GM18505 (cell line): Measurements from ENCODE around the gene AFF3.

Experiments used
- ATAC-seq: cut with Tn5 transposase; IDR thresholded peaks from one replicate; pipeline ENCODE4 v1.9.1; 2021; ENCODE audit not compliant: unreplicated experiment
- POLR2A ChIP-seq: IDR thresholded peaks from 4 replicates; pipeline ENCODE4 v1.6.1; 2011; ENCODE audit warnings: borderline replicate concordance; ENCODE audit not compliant: insufficient read depth, insufficient read length; ENCODE audit errors: extremely low read depth

The AFF3 gene

DNA sequence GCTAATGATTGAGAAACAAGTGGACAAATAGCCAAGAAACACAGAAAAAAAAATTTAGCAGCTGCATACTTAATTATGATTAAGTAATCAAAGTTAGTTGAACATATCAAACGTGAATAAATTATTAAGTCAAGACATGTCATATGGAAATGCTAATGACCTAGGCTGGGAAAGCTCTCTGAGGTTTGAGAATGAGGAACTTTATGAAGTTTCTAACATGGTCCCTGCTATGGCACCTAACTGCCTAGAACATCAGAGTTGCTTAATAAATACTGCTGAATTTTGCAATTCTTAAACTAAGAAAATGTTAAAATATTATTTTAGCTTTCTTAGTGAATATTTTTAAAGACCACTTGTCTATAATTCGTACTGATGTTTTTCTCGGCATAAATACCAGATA lies 99.8 kb downstream of the AFF3 start:
- ATAC-seq, result no peak
- no peak for TF ChIP-seq POLR2A

DNA sequence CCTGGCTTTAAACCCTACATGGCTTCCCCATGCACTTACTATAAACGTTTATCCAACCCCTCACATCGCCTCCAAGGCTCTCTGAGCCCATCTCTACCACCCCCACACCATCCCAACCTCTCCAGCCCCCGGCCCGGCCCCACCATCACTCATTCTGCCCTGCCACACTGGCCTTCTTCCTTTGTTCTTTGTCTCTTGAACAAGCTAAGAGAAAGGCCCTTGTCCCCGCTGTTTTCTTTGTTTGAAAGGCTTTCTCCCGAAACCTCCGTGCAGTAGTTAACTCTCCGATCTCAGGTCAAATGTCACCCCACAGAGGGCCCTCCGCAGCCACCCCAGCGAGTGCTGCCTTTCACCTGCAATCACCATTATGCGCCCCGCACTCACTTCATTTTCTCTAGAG lies 100.4 kb downstream of the AFF3 start:
- ATAC-seq, result no peak
- TF ChIP-seq POLR2A, result no peak

DNA sequence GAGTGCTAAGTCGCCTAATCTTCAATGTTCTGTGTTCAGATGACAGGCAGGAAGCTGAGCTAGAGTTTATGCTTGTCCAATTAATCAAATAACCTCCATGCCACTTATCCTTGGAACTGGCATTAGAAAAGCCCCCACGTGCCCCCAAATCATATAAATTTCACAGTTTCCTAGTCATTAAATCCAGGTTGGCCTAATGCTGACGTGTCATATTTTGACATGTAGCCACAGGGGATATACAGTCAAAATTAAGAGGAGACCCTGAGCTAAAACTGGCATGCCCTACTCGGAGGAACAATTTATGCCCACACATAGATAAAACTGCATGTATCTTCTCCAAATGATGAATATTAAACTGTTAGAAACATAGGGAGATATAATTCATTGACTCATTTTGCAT lies 101.0 kb downstream of the AFF3 start:
- no peak for ATAC-seq
- TF ChIP-seq POLR2A, result no peak

DNA sequence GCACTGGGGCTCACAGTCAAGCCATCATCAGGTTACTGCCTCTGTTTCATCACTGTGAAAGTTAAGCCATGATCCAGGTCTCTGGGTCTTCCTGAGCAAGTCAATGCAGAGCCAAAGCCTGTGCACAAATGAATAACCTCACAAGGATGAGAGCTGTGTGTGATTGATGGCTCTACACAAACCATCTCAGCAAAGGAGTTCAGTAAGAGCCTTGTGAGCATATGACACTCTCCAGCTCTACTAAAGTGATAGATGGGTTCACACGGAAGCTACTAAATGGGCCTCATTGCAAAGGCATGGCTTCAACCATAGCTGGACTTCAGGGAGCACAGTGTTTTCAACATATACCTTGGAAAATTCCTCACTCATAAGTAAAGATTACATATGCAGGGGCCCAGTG lies 101.5 kb downstream of the AFF3 start:
- no peak for ATAC-seq
- no peak for TF ChIP-seq POLR2A

DNA sequence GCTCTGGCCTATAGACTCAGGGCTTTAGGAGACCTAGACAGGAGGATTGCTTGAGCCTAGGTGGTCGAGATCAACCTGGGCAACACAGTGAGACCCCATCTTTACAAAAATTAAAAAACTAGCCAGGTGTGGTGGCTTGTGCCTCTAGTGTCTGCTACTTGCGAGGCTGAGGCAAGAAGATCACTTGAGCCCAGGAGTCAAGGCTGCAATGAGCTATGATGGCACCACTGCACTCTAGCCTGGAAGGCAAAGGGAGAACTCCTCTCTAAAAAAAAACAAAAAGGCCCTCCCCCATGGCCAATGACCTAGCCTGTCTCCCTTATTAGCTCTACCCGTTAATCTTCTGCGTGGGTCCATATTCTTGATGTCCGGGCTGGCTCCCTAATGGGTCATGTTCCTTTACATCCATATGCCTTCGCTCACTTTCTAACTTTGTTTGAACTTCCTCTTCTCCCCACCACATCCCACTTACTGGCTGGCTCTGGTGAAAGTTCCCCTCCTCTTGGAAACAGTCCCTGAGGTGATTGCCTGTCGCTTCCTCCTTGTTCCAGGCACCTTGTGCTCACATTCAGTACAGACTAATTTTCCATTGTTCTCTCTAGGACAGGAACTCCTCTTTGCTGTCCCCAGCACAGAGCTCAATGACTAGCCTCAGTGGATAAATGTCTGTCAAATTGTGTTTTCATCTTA lies 103.0 kb downstream of the AFF3 start:
- ATAC-seq, result no peak
- no peak for TF ChIP-seq POLR2A

DNA sequence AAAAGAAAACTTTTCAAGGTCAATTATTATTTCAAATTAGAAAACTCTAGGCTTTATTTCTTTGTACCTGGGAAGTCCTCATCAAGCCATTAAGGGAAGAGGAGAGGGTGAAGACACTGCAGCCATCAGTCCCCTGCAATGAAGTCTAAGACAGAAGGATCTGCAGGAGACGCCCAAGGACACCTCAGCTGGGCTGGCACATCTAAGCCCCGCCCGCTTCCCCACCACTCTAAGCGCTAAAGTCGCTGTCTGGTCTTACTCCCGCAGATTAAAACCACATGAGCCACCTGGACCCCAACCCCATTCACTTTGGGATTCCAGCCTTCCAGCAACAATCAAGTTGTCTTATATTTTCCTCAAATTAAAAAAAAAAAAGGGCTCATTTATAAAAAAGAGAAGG lies 104.4 kb downstream of the AFF3 start:
- no peak for TF ChIP-seq POLR2A
- no peak for ATAC-seq

DNA sequence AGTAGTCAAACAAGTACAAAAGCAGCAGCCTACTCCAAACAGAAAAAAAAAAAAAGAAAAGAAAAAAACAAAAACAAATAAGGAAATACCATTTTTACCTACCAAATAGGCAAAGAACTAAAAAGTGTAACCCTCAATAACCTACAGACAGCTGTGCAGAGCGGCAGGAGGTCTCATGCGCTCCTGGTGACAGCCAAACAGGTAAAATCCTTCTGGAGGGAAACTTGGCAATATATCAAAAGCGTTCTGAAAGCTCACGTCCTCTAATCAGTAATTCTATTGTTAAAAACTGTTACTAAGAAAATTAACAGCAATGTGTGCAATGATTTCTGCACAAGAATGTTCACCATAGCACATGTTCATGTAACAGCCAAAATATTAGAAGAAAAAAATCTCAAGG lies 105.6 kb downstream of the AFF3 start:
- ATAC-seq, result no peak
- no peak for TF ChIP-seq POLR2A

DNA sequence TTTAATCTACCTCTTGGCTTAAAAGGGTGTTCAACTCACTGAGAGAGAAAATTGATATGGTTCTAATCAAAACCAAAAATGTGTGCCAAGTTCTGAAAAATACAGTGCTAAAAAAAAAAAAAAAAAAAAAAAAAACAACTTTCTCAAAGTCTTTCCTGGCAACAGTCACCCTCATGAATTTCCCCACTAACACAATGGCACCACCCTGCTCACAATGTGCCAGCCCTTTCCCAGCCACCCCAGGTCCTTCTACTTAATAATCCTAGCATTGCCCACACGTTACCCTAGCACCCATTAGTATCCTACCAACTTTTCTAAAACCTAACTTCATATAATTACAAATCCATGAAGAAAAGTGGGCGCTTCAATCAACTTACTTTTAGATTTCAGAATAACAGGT lies 106.4 kb downstream of the AFF3 start:
- no peak for ATAC-seq
- TF ChIP-seq POLR2A, result no peak

DNA sequence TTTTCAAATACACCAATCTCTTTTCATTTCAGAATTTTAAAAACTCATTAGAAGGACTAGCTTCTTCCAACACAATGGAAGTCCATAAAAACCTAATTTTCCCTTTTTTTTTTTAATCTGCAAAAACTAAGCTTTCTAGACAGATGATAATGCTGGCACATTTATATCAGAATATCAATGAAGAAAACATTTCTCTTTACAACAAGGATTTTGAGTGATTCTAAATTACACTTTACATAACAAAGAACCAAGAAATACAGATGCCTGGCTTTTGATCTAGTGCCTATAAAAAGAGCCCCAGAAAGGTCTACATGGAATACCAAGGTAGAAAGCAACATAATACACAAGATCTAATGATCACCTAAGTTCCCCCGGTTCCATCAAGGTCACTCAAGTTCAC lies 108.0 kb downstream of the AFF3 start:
- no peak for TF ChIP-seq POLR2A
- ATAC-seq, result no peak

DNA sequence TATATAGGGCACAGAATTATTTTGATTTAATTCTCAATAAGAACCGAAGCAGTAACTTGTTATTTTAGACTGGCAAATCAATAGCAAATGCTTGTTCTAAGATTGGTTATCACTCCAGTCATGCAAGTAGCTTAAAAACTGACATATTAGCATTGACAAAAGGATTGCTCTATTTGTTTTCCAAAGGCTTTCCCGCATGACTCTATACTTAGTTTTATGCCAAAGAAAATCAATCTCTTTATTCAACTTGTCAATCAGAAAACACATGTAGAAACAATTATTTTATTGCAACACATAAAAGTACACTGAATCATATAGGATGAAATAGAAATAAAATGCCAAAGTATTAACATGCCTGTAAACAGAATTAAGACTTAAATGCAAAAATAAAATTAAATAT lies 108.4 kb downstream of the AFF3 start:
- no peak for ATAC-seq
- no peak for TF ChIP-seq POLR2A

DNA sequence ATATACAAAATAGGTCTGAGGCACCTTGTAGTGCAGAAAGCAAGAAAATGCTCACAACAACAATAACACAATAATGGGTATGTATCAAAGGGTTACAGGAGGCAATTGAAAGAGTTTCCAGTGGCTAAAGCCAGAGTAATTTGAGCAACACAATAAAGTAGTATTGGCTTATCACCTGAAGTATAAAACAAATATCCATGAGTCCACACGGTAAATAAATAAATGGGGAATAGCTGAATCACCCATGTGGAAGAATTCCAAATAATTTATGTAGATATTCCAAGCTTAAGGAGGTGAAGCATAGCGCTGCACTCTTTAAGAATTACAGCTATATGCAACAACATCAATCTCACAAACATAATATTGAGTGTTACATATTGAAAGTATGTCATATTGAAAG lies 110.8 kb downstream of the AFF3 start:
- ATAC-seq, result no peak

DNA sequence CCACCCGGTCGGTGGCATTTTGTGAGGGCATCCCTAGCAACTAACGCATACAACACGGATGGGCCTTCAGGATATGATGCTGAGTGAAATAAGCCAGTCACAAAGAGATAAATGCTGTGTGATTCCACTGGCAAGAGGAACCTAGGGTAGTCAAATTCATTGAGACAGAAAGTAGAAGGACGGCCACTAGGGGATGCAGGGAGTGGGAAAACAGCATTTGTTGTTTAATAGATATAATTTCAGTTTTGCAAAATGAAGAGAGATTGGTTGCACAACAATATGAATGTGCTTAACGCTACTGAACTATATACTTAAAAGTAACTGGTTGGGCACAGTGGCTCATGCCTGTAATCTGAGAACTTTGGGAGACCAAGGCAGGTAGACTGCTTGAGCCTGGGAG lies 112.9 kb downstream of the AFF3 start:
- TF ChIP-seq POLR2A, result no peak
- ATAC-seq, result no peak

More for the DNA sequence above, 110.8 kb downstream of the AFF3 start:
- no peak for TF ChIP-seq POLR2A

DNA sequence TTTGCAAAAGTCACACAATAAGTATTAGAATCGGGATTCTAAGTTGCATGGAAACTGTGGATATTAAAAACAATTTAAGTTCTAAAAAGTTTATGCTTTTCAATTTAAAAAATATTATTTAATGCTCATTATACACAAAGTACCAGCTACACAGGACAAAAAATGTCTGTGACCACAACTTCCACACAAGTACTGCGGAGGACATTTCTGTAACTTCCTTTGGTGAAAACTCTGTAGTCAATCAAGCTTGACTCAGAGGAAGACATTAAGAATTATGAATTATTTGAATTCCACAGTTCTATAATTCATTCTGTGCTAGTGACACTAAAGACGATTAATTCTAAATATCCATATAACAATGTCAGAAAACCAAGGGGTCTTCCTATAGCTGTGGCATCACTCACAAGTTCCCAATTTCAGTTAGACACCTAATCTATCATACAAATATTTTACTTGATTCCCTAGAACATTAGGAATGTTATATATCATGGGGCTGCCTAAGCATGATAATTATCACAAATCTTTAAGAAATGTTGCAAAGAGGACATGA lies 120.5 kb downstream of the AFF3 start:
- no peak for TF ChIP-seq POLR2A
- no peak for ATAC-seq

DNA sequence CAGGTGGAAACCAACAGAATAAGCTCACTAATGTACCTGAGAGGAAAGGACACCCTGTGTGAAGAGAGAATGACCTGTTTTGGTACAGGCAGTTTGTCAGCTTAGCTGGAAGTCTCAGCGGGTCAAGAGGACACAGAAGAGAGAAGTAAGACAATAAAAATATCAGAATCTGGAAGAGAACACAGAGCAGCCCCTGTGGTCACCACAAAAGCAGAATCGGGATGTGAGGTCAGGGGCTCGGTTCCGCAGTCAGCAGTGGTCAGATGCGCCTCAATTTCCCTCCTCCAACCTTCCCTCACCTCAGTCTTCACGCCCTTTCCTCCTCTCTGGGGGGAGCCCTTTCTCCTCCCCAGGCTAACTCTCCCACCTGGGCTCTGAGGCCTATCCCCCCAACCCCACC lies 122.9 kb downstream of the AFF3 start:
- no peak for ATAC-seq
- no peak for TF ChIP-seq POLR2A
